Measurements from ENCODE around the gene FMO1.

DNA sequence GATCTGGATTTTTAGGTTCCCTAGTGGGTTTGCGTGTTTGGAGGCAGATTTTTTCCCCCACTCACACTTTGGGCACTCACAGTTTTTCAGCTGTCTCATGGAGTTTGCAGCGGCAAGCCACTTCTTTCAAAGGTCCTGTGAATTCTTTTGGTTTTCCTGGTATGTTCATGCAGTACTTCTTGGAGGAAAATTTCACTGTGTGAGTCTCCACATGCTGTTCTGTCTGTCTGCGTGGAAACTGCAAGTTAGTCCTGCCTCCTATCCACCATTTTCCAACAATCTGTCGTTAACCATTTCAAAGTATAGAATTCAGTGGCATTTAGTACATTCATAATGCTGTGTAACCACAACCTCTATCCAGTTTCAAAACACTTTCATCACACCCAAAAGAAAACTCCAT is 793 bp upstream of the FMO1 start:
- TF ChIP-seq CTCF (IDR thresholded peaks at IDR 0.05): no peak
- TF ChIP-seq POLR2A (IDR thresholded peaks at IDR 0.05): no peak
- TF ChIP-seq POLR2AphosphoS5 (IDR thresholded peaks at IDR 0.05): no peak

Measured in prostate gland (tissue), 2 donors.